Measurements from ENCODE around the gene PIGX. TPM values are rescaled to one million over a fixed set of nuclear protein-coding genes. Genes with fewer than 3 reads are reported as not detected.
"Not testable (repeated sequence)": the region's sequence is repeated elsewhere in the genome, so short reads cannot be mapped to it uniquely, and the experiment has no call there.

The PIGX gene
- total RNA-seq, 8 experiments from 2014 or later, result 9.8 to 35.3 (median 24.3) TPM

DNA sequence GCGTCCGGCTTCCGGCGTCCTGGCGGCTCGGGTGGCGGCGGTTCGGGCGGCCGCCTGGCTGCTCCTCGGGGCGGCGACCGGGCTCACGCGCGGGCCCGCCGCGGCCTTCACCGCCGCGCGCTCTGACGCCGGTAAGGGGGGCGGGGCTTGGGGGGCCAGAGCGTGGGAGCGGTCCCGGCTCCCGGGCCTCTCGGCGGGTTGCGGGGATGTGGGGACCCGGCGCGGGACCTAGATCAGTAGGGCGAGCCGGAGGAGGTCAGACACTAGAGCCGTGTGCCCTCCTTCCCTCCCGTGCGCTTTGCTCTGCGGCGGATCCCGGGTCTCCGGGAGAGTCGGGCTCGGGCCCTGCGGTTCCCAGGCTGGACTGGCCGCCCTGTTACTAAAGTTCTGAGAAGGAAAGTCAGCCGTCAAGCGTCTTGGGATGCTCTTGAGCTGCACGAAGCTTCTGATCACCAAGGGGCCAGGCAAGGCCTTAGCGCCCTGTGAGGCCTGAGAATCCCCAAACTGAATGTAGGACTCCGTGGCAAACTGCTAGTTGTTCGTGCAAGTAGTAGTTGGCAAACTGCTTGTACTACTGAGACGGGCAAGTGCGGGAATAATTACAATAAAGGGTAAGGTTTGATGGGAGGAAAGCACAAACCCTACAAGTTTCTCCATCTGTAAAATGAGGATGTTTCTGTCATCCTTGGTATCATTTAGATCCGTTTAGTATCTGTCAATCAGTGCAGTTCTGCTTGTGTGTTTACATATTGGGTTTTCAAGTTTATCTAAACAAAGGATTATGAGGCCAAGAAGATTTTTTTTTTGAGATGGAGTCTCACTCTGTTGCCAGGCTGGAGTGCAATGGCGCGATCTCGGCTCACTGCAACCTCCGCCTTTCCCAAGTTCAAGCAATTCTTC lies 587 bp downstream of the PIGX start:
- Histone ChIP-seq H3K4me3 (peak overlapping the region; percentile 78 to 99 (median 89)), H3K4me1 (replicated peaks in 1 of 2) (peaks cover 6% of the 10 kb centered on the region in 2 donors), H3K27ac (peak overlapping the region; percentile 82 to 87)
- in situ Hi-C loops (cut with MboI; ENCODE audit: low pct_unique_long_range_greater_than_20kb in 2 of 9, low sequenced_read_pairs in 9 of 9, unreplicated experiment in 9 of 9), result no loop called here
- 0 to 62% (median 19%) methylated on average over 1 to 17 of the region's 64 CpGs; no CpG with 5 or more reads in 1 of the 10 experiments for WGBS, 10 experiments
- peak; percentile 72 to 79 (median 74) for ATAC-seq (replicated peaks in 6 of 8)

DNA sequence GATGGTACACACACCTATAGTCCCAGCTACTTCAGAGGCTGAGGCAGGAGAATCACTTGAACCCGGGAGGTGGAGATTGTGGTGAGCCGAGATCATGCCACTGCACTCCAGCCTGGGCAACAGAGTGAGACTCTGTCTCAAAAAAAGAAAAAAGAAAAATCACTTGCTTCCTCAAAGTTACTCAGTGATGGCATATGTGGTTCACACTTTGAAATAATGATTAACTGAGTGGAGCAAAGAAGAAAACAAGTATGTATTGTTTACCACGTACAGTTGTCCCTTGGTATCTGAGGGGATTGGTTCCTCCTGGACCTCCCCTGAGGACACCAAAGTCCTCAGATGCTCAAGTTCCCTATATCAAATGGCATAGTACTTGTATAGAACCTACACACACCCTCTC lies 5.0 kb downstream of the PIGX start:
- 80 to 100% (median 92%) methylated on average over 1 to 2 of the region's 3 CpGs; no CpG with 5 or more reads in 7 of the 10 experiments for WGBS, 10 experiments
- H3K4me3 ChIP-seq; H3K27ac ChIP-seq; in situ Hi-C loops (cut with MboI; ENCODE audit: low pct_unique_long_range_greater_than_20kb in 2 of 9, low sequenced_read_pairs in 9 of 9, unreplicated experiment in 9 of 9); H3K4me1 ChIP-seq (replicated peaks in 1 of 2); ATAC-seq (replicated peaks in 6 of 8): not testable (repeated sequence)

DNA sequence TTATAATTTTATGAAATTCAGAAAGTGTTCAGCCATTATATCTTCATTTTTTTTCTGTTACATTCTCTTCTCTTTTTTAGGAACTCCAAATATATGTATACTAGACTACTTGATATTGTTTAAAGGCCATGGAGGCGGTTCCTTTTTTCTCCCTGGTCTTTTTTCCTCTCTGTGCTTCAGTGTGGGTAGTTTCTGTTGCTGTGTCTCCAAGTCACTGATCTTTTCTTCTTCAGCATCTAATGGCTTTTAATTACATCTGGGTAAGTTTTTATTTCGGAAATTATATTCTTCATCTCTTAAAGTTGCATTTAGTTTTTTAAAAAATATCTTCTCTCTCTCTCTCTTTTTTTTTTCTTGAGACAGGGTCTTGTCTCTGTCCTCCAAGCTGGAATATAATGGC lies 8.9 kb downstream of the PIGX start:
- no peaks in the 10 kb centered on the region for H3K4me1 ChIP-seq (replicated peaks in 1 of 2)
- ATAC-seq (replicated peaks in 6 of 8), result no peak
- H3K4me3 ChIP-seq, result no peak overlapping the region
- 59 to 100% (median 92%) methylated on average over 1 to 2 of the region's 2 CpGs for WGBS, 10 experiments
- in situ Hi-C loops (cut with MboI; ENCODE audit: low pct_unique_long_range_greater_than_20kb in 2 of 9, low sequenced_read_pairs in 9 of 9, unreplicated experiment in 9 of 9), result no loop called here
- no peak overlapping the region for H3K27ac ChIP-seq

DNA sequence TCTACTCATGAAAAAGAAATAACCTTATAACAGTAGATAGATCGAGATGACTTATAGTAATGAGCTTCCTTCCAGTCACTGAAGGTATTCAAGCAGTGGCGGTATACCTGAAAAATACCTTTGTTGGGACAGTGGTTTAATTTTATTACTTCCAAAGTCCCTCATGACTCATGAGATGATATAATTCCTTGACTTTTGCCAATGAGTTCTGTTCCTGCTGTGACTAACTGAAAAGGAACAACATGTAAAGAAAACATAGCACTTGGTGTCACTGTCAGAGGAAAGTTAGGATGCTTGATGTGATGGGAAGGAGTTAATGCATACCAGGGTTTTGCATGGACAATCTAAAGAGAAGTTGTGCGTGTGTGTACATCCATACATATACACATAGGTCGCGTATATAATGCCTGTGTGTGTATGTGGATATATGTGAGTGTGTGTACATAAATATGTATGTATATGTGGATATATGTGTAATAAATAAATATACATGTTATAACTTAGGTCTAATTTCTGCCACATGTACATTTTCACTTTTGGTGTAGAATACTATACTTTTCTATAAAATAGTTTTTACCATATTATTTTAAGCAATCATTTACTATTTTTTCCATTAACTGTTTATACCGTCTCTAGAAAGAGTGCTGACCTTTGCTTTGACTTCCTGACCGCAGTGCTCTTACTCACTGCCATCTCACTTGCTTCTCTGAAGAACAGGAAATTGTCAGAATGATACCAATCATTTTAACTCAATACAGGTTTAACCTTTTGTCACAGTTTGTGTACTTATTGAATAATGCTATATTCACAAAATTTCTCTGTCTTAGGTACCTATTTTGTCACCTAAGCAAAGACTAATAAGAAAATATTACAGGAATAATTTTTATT lies 14.9 kb downstream of the PIGX start:
- in situ Hi-C loops (cut with MboI; ENCODE audit: low pct_unique_long_range_greater_than_20kb in 2 of 9, low sequenced_read_pairs in 9 of 9, unreplicated experiment in 9 of 9), result no loop called here
- WGBS, 10 experiments, result 71 to 100% (median 87%) methylated on average over 2 to 7 of the region's 7 CpGs
- Histone ChIP-seq H3K27ac (no peak overlapping the region), H3K4me1 (replicated peaks in 1 of 2) (no peaks in the 10 kb centered on the region), H3K4me3 (no peak overlapping the region)
- no peak for ATAC-seq (replicated peaks in 6 of 8)

DNA sequence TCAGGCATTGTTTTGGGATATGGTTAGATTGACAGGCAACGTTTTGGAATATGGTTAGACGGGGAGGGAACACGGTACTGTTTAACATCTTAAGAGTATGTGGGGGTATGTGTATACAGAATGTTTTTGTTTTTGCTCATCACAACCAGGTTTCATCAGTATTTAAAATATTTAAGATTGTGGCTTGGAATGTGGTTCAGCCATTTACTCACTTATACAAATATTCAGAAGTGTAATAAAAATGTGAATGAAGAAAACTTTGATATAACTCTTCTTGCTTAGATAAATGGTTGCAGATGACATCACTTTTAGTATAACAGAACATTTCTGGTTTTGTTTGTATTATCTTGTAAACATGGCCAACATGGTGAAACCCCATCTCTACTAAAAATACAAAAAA lies 23.6 kb downstream of the PIGX start:
- no peak for ATAC-seq (replicated peaks in 6 of 8)
- in situ Hi-C loops (cut with MboI; ENCODE audit: low pct_unique_long_range_greater_than_20kb in 2 of 9, low sequenced_read_pairs in 9 of 9, unreplicated experiment in 9 of 9), result no loop called here
- Histone ChIP-seq H3K27ac (no peak overlapping the region), H3K4me3 (no peak overlapping the region), H3K4me1 (replicated peaks in 1 of 2) (no peaks in the 10 kb centered on the region)
- 63 to 100% (median 85%) methylated on average over 1 to 3 of the region's 3 CpGs; no CpG with 5 or more reads in 1 of the 10 experiments for WGBS, 10 experiments

DNA sequence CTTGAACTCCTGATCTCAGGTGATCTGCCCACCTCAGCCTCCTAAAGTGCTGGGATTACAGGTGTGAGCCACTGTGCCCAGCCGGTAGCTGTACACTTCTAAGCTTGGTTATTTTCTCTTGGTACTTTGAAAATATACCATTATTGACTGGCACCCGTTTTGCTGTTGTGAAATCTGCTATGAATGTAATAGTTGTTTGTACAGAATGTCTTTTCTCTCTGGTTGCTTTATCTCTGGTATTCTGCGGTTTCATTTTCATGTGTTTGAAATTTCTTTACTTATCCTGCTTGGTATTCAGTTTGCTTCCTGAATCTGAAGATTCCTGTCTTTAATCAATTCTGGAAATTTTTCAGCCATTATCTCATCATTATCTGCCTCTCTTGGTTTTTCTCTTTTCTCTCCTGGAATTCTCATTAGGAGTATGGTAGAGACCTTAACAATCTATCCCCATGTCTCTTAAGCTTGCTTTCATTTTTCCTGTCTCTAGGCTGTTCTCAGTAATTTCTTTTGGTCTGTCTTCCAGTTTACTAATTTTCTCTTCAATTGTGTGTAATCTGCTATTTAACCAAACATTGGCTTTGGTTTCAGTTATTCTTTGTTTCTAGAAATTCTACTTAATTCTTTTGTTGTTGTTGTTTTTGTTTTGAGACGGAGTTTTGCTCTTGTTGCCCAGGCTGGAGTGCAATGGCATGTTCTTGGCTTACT lies 24.6 kb downstream of the PIGX start:
- in situ Hi-C loops (cut with MboI; ENCODE audit: low pct_unique_long_range_greater_than_20kb in 2 of 9, low sequenced_read_pairs in 9 of 9, unreplicated experiment in 9 of 9), result no loop called here
- 89 to 100% (median 100%) methylated on average over 1 to 4 of the region's 4 CpGs; no CpG with 5 or more reads in 1 of the 10 experiments for WGBS, 10 experiments
- H3K4me3 ChIP-seq, result no peak overlapping the region
- no peak for ATAC-seq (replicated peaks in 6 of 8)
- no peak overlapping the region for H3K27ac ChIP-seq
- H3K4me1 ChIP-seq (replicated peaks in 1 of 2), result peaks cover 0 to 6% of the 10 kb centered on the region in 2 donors

DNA sequence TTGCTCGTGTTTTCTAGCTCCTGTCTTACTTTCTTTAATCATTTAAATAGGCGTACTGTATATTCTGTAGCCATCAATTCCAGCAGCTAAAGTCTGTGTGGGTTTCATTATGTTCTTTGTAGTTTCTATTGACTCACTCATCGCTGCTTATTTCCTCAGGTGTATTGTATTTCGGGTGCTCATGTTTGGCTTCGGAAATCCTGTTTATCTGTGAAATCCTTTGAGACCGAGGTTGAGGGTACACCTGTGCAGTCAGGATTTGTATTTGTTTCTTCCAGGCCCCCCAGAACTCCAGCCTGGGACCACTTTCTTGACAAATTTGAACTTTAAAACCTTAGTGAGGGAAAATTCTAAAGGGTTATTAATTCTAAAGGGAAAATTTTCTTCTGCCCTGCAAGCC lies 25.5 kb downstream of the PIGX start:
- Histone ChIP-seq H3K27ac (no peak overlapping the region), H3K4me1 (replicated peaks in 1 of 2) (peaks cover 3 to 11% of the 10 kb centered on the region in 2 donors), H3K4me3 (no peak overlapping the region)
- ATAC-seq (replicated peaks in 6 of 8), result no peak
- WGBS, 10 experiments, result 0 to 100% (median 88%) methylated on average over 1 to 6 of the region's 6 CpGs; no CpG with 5 or more reads in 1 of the 10 experiments
- in situ Hi-C loops (cut with MboI; ENCODE audit: low pct_unique_long_range_greater_than_20kb in 2 of 9, low sequenced_read_pairs in 9 of 9, unreplicated experiment in 9 of 9), result no loop called here

DNA sequence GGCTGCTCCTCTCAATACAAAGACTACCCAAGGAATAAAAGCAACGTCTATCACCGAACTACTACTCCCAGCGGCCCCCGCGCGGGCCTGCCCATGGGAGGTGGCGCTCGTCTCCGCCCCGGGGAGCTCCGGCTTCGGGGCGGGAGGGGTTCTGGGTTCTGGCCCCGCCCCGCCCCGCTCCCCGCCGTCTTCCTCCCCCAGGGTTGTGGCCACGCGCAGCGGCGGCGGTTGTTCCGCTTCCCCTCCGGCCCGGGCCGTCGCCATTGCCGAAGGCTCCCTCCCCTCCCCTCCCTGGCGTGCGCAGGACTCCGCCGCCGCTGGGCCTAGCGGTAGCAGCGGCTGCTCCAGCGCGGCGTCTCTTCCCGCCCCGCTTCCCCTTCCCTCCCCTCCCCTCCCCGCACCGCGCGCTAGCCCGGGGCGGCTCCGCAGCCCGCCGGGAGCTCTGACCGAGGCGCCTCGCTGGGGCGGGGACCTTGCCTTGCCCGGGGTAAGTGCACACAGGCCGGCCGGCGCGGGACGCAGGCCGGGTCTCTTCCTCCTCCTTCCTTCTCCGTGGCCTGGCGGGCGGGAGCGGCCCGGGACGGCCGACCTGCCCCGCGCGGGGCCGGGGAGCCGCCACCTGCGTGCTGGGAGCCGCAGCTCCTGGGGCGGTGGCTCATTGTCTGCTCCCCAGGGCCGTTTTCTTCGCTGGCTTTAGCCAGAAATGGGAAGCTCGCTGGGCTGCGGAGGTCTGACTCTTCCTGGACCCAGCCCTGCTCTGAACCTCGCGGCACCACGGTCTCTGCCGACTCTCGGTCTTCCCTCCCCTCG lies 27.7 kb downstream of the PIGX start, which contains the start of gene PAK2:
PAK2 (plus strand) TSS at position 187 of the 810 bp plus-strand sequence. CDS start 42,790 bp downstream, outside the sequence.
- peak within 1 kb of the TSS; percentile 92 to 97 for H3K27ac ChIP-seq
- 0 to 4% (median 0%) methylated on average over 1 to 15 of the region's 86 CpGs; no CpG with 5 or more reads in 2 of the 10 experiments for WGBS, 10 experiments
- peaks cover 3 to 11% of the 10 kb centered on the region in 2 donors for H3K4me1 ChIP-seq (replicated peaks in 1 of 2)
- ATAC-seq (replicated peaks in 6 of 8), result peak; percentile 73 to 90 (median 88)
- H3K4me3 ChIP-seq, result peak within 1 kb of the TSS; percentile 64 to 92 (median 75)
- in situ Hi-C loops (cut with MboI; ENCODE audit: low pct_unique_long_range_greater_than_20kb in 2 of 9, low sequenced_read_pairs in 9 of 9, unreplicated experiment in 9 of 9), result no loop called here

DNA sequence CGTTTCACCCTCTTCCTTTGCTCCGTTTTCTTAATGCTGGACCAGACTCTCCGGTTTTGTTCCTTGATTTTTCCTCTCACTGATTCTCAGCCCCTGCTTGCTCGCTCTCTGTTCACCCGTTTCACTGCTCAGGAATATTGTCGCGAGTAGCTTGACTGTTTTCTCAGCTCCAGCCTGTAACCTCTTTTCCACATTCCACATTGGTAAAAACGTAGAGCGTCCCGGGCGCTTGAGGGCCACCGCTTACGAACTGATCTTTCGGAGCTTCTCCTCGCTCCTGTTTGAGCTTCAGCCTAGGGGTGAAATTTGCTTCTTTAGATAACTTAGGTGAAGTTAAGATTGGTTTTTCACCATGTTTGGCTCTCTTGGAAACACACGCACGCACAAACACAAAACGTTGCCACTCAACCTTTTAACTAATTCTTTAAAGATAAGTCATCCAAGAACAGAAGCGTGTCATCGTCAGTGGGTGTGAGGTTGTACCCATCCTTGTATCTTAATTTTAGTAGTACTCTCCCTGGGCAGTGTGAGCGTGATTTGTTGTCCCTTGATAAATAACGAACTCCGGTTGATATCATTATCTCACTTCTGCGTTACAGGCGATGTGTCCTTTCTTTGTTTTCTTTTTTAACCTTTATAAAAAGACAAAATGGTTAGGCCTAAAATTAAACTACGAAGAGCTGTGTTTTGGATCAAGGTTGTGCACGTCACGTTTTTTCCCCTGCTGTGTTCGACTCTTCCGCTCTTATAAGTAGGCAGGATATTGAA lies 28.5 kb downstream of the PIGX start:
- in situ Hi-C loops (cut with MboI; ENCODE audit: low pct_unique_long_range_greater_than_20kb in 2 of 9, low sequenced_read_pairs in 9 of 9, unreplicated experiment in 9 of 9), result no loop called here
- 0 to 5% (median 1%) methylated on average over 1 to 24 of the region's 30 CpGs for WGBS, 10 experiments
- ATAC-seq (replicated peaks in 6 of 8), result peak in 7 of 8 experiments; percentile 9 to 17 (median 11)
- H3K4me3 ChIP-seq, result peak overlapping the region; percentile 64 to 92 (median 75)
- H3K4me1 ChIP-seq (replicated peaks in 1 of 2), result peaks cover 3 to 11% of the 10 kb centered on the region in 2 donors
- H3K27ac ChIP-seq, result peak overlapping the region; percentile 92 to 97

DNA sequence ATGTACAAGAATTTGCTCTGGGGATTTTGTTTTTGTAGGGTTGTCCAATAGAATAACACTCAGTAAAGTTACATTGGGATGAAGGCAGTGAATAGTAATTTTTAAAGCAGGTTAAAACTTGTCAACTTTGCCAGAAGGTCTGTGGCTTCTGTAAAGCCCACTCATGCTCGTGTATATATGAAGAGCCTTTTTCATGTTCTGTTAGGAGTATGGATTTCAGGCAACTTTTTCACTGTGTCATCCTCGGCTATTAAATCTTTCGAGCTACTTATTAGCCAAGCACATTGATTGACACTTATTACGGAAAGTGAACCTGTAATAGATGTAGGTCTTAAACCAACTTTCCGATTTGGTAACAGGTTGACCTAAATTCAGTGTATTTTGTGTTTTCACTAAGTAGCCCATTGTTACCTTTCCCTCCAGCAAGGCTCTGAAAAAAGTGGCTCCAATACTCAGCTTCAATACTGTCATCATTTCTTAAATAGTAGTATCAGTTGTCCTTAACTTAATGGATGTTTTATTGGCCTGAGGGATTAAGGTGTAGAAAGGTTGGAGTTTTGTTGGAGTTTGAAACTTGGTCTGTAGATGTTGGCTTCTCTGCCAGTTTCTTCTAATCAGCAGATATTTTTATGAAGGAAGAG lies 29.2 kb downstream of the PIGX start:
- peak overlapping the region; percentile 64 to 92 (median 75) for H3K4me3 ChIP-seq
- WGBS, 10 experiments, result 7 to 52% (median 20%) methylated on average over 1 to 5 of the region's 5 CpGs; no CpG with 5 or more reads in 2 of the 10 experiments
- no peak for ATAC-seq (replicated peaks in 6 of 8)
- H3K4me1 ChIP-seq (replicated peaks in 1 of 2), result peaks cover 3 to 11% of the 10 kb centered on the region in 2 donors
- peak overlapping the region in 1 of 2 donors; percentile 92 for H3K27ac ChIP-seq
- in situ Hi-C loops (cut with MboI; ENCODE audit: low pct_unique_long_range_greater_than_20kb in 2 of 9, low sequenced_read_pairs in 9 of 9, unreplicated experiment in 9 of 9), result no loop called here

DNA sequence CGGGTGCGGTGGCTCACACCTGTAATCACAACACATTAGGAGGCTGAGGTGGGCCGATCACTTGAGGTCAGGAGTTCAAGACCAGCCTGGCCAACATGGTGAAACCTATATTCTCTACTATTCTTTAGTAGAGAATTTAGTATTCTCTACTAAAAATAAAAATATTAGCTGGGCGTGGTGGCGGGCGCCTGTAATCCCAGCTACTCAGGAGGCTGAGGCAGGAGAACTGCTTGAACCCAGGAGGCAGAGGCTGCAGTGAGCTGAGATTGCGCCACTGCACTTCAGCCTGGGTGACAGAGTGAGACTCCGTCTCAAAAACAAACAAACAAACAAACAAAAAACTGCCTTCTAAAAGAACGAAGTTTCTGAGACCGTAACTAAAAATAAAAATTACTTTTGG lies 31.4 kb downstream of the PIGX start:
- H3K4me1 ChIP-seq (replicated peaks in 1 of 2), result peaks cover 3 to 11% of the 10 kb centered on the region in 2 donors
- H3K27ac ChIP-seq; in situ Hi-C loops (cut with MboI; ENCODE audit: low pct_unique_long_range_greater_than_20kb in 2 of 9, low sequenced_read_pairs in 9 of 9, unreplicated experiment in 9 of 9); H3K4me3 ChIP-seq; ATAC-seq (replicated peaks in 6 of 8): not testable (repeated sequence)
- 82 to 100% (median 93%) methylated on average over 2 to 9 of the region's 10 CpGs; no CpG with 5 or more reads in 2 of the 10 experiments for WGBS, 10 experiments

Data from motor neuron (in vitro differentiated cells).